ENCODE data around the gene PKP1.

DNA sequence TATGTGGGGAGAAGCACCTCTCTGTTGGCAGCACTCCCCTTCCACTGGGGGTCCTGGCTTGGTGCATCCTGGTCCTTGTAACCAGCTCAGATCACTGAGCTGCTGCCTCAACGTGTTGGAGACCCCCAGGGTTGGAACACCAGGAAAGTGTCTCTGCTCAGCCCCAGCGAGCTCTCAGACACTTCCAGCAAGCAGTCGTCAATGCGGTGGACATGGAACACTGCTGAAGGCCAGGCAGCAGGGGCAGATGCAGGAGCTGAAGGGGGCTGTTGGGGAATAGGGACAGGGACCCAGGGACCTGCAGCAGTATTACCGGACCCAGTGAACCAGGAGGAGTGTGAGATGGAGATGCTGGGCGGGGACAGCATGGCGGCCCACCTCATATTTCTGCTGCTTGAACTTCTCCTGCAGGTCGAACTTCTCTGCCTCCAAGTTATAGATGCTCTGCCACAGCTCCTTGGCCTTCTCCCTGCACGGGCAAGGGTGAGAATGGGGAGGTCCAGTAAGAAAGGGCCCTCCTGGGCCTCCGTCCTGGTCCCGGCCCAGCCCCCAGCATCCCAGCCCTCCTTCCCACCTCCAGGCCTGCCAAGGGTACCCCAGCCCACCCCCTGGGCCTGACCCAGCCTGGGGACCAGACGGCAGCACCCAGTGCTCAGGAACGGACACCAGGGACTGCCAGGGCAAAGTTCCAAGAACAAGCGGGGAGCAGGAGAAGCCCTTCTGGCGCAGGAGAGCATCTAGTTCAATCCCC, 77.8 kb downstream of the PKP1 start:
- TF ChIP-seq, protein P1, sequence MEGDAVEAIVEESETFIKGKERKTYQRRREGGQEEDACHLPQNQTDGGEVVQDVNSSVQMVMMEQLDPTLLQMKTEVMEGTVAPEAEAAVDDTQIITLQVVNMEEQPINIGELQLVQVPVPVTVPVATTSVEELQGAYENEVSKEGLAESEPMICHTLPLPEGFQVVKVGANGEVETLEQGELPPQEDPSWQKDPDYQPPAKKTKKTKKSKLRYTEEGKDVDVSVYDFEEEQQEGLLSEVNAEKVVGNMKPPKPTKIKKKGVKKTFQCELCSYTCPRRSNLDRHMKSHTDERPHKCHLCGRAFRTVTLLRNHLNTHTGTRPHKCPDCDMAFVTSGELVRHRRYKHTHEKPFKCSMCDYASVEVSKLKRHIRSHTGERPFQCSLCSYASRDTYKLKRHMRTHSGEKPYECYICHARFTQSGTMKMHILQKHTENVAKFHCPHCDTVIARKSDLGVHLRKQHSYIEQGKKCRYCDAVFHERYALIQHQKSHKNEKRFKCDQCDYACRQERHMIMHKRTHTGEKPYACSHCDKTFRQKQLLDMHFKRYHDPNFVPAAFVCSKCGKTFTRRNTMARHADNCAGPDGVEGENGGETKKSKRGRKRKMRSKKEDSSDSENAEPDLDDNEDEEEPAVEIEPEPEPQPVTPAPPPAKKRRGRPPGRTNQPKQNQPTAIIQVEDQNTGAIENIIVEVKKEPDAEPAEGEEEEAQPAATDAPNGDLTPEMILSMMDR (IDR thresholded peaks at IDR 0.05): no peak
- TF ChIP-seq POLR2A (IDR thresholded peaks at IDR 0.05): no peak
